HFF-Myc (cell line): ENCODE results near the gene LRRC70.

ENCODE experiments used
- DNase-seq: peaks from one replicate; pipeline ENCODE4 v3.0.0-alpha.2; 2011; ENCODE audit warnings: low read depth; ENCODE audit errors: extremely low read depth
- H3K4me3 ChIP-seq: replicated peaks from 2 replicates; pipeline ENCODE4 v1.5.1; 2011; ENCODE audit warnings: low read depth, mild to moderate bottlenecking, control low read depth, low read length
- CTCF ChIP-seq: IDR thresholded peaks from 2 replicates; pipeline ENCODE4 v1.5.1; 2012; ENCODE audit warnings: mild to moderate bottlenecking, low read depth, low read length, control low read depth; ENCODE audit errors: missing control alignments

LRRC70 gene, protein sequence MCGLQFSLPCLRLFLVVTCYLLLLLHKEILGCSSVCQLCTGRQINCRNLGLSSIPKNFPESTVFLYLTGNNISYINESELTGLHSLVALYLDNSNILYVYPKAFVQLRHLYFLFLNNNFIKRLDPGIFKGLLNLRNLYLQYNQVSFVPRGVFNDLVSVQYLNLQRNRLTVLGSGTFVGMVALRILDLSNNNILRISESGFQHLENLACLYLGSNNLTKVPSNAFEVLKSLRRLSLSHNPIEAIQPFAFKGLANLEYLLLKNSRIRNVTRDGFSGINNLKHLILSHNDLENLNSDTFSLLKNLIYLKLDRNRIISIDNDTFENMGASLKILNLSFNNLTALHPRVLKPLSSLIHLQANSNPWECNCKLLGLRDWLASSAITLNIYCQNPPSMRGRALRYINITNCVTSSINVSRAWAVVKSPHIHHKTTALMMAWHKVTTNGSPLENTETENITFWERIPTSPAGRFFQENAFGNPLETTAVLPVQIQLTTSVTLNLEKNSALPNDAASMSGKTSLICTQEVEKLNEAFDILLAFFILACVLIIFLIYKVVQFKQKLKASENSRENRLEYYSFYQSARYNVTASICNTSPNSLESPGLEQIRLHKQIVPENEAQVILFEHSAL

DNA sequence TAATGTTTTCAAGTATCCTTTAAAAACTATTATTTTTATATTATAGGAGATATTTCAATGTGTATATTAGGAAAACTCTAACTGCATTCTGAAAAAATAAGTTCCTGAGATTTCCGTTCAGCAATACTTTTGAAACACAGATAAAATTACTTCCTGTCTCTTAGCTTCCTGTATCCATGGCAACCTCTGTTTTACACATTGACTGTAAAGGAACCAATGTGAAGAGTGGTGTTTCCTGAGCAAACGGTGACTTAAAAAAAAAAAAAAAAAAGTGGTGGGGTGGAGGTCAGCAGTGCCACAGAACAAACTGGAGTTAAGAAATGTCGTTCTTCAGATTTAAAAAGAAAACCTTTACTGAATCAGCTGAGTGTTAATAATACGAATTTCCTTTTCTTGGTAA is at the start of gene LRRC70:
LRRC70 (plus strand) TSS at position 280 of the 400 bp plus-strand sequence. CDS start 620 bp downstream, outside the sequence.
- peak; percentile 37 for DNase-seq
- H3K4me3 ChIP-seq: no peak within 1 kb of the TSS
- TF ChIP-seq CTCF: no peak

DNA sequence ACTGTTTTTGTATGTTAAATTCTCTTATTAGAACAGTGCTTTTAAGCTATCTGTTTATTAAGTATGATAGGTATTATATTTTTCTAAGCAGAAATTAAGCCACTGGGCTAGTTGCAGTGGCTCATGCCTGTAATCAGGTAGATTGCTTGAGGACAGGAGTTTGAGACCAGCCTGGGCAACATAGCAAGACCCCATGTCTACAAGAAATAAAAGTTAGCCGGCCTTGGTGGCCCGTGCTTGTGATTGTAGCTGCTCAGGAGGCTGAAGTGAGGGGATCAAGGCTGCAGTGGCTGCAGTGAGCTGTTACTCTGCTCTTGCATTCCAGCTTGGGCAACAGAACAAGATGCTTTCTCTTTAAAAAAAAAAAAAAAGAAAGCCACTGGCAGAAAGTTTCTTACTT is 45.0 kb upstream of the LRRC70 start:
- no peak for TF ChIP-seq CTCF
- no peak overlapping the region for H3K4me3 ChIP-seq
- no peak for DNase-seq

- H3K4me3 ChIP-seq: no peak overlapping the region
- TF ChIP-seq CTCF: no peak
- no peak for DNase-seq
Measured at GRCh38 chr5:62534461-62535236, 44.0 kb upstream of the LRRC70 start.

- no peak for DNase-seq
- no peak overlapping the region for H3K4me3 ChIP-seq
- TF ChIP-seq CTCF: no peak
Measured at GRCh38 chr5:62536232-62536631, 42.4 kb upstream of the LRRC70 start.

GRCh38 chr5:62536783-62537182 is 41.8 kb upstream of the LRRC70 start:
- H3K4me3 ChIP-seq: no peak overlapping the region
- TF ChIP-seq CTCF: no peak
- DNase-seq: no peak

- no peak for TF ChIP-seq CTCF
- peak; percentile 21 for DNase-seq
- H3K4me3 ChIP-seq: no peak overlapping the region
Measured at GRCh38 chr5:62538017-62538942, 40.3 kb upstream of the LRRC70 start.
